ENCODE data around the gene OPCML.

The OPCML gene

DNA sequence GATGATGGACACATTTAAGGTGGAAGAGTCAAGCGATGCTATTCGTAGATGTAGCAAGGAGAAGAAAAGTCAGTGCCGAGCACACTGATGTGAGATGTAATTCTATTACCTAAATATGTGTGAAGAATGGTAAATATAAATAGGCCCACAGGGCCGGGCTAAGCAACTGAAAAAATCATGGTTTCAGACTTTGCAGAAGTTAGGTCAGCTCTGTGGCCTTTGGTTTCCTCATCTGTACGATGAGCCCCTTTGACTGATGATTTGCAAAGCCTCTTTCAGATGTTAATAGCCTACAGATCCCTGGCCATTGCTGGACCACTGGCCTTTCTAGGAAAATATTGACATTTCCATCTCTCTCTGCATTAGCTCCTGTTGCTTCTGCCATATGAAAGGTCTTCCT is 570.8 kb downstream of the OPCML start:
- Histone ChIP-seq H3K9me3 (no peaks in the 10 kb centered on the region), H3K36me3 (no peaks in the 10 kb centered on the region), H3K4me3 (ENCODE audit: low read depth in 1 of 2, low read length in 1 of 2) (no peak overlapping the region), H3K27me3 (no peaks in the 10 kb centered on the region), H3K4me1 (ENCODE audit: control insufficient read depth in 1 of 2, insufficient read depth in 1 of 2, low read depth in 1 of 2, low read length in 1 of 2) (no peaks in the 10 kb centered on the region), H3K27ac (no peak overlapping the region)
- TF ChIP-seq, protein P1, sequence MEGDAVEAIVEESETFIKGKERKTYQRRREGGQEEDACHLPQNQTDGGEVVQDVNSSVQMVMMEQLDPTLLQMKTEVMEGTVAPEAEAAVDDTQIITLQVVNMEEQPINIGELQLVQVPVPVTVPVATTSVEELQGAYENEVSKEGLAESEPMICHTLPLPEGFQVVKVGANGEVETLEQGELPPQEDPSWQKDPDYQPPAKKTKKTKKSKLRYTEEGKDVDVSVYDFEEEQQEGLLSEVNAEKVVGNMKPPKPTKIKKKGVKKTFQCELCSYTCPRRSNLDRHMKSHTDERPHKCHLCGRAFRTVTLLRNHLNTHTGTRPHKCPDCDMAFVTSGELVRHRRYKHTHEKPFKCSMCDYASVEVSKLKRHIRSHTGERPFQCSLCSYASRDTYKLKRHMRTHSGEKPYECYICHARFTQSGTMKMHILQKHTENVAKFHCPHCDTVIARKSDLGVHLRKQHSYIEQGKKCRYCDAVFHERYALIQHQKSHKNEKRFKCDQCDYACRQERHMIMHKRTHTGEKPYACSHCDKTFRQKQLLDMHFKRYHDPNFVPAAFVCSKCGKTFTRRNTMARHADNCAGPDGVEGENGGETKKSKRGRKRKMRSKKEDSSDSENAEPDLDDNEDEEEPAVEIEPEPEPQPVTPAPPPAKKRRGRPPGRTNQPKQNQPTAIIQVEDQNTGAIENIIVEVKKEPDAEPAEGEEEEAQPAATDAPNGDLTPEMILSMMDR (IDR thresholded peaks at IDR 0.05), result no peak

DNA sequence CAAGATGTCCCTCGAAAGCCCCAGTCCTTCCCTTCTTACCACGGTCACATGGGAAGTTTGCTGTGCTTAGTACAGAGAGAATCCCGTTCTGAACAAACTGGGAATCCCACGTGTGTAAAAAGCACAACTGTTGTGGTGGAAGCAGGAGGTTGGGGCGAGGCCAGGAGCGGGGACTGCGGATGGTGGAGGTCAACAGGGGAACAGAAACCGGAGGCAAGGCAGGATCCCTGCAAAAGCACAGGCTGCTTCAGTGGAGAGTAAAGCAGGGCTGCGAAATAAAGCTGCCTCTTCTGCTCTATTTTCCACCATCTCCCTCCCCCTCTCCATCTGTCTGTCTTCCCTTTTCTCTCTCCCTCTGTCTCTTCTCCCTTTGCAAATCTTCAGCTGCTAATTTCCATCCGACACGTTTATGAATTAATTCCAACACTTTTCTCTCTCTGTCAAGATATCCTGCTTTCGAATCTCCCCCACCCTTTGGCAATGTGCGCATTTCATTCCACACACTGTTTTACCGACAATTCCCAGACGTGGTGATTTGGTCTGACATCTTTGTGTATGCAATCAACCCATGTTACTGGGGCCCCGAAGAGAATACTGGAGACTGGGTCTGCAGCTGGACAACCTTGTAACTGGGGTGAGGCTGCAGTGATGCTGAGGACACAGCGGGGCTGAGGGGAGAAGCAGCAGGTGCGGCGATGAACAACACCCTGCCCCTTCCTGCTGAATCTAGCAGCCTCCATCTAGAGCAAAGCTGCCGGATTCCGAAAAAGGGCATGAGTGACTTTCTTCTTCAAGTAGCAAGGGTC is 571.8 kb downstream of the OPCML start:
- no peak overlapping the region for H3K27ac ChIP-seq
- H3K9me3 ChIP-seq, result no peaks in the 10 kb centered on the region
- H3K4me1 ChIP-seq (ENCODE audit: control insufficient read depth in 1 of 2, insufficient read depth in 1 of 2, low read depth in 1 of 2, low read length in 1 of 2), result no peaks in the 10 kb centered on the region
- H3K4me3 ChIP-seq (ENCODE audit: low read depth in 1 of 2, low read length in 1 of 2), result no peak overlapping the region
- H3K36me3 ChIP-seq, result no peaks in the 10 kb centered on the region
- H3K27me3 ChIP-seq, result no peaks in the 10 kb centered on the region
- TF ChIP-seq, protein P1 (IDR thresholded peaks at IDR 0.05), result no peak

DNA sequence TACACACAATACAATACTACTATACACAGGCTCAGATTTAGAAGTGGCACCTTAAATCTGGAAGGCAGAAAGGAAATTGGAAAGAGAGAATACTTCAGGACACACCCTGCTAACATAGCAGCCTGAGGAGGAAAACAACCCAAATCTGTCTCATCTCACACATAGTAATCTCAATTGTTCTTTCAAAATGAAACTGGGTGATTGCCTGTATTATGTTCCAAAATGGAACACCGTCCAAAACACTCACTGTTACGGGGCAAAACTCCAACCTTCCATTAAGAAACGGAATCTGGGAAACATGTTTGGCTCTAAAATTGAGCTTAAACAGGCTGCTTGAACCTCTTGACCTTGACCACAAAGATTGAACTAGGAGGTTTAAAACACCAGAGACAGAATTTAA is 572.6 kb downstream of the OPCML start:
- Histone ChIP-seq H3K27me3 (no peaks in the 10 kb centered on the region), H3K4me1 (ENCODE audit: control insufficient read depth in 1 of 2, insufficient read depth in 1 of 2, low read depth in 1 of 2, low read length in 1 of 2) (no peaks in the 10 kb centered on the region), H3K4me3 (ENCODE audit: low read depth in 1 of 2, low read length in 1 of 2) (no peak overlapping the region), H3K36me3 (no peaks in the 10 kb centered on the region), H3K27ac (no peak overlapping the region), H3K9me3 (no peaks in the 10 kb centered on the region)
- TF ChIP-seq, protein P1 (IDR thresholded peaks at IDR 0.05), result no peak

GRCh38 chr11:132957881-132958280 is 574.4 kb downstream of the OPCML start:
- H3K4me1 ChIP-seq (ENCODE audit: control insufficient read depth in 1 of 2, insufficient read depth in 1 of 2, low read depth in 1 of 2, low read length in 1 of 2), result no peaks in the 10 kb centered on the region
- no peaks in the 10 kb centered on the region for H3K27me3 ChIP-seq
- TF ChIP-seq, protein P1 (IDR thresholded peaks at IDR 0.05), result no peak
- H3K9me3 ChIP-seq, result no peaks in the 10 kb centered on the region
- no peak overlapping the region for H3K27ac ChIP-seq
- no peak overlapping the region for H3K4me3 ChIP-seq (ENCODE audit: low read depth in 1 of 2, low read length in 1 of 2)
- H3K36me3 ChIP-seq, result no peaks in the 10 kb centered on the region

DNA sequence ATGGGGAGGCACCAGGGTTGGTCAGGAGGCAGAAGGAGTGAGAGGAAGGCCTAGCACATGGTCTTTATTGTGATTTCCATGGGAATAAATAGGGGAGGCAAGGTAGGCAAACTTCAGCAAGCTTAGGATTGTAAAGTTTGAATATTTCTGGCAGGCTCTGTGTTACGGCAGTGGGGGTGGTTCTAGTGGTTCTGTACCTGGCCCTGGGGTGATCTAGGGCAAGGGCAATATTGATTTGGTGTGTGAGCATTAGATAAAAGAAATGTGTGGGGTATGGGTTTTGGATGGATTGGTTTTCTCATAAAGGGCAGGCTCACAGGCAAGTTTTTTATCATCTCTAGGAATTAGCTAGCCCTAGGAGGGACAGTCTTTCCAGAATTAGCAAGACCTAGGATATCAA is 584.0 kb downstream of the OPCML start:
- TF ChIP-seq, protein P1 (IDR thresholded peaks at IDR 0.05), result no peak
- Histone ChIP-seq H3K27ac (no peak overlapping the region), H3K4me3 (ENCODE audit: low read depth in 1 of 2, low read length in 1 of 2) (no peak overlapping the region), H3K4me1 (ENCODE audit: control insufficient read depth in 1 of 2, insufficient read depth in 1 of 2, low read depth in 1 of 2, low read length in 1 of 2) (no peaks in the 10 kb centered on the region), H3K9me3 (no peaks in the 10 kb centered on the region), H3K27me3 (peaks cover 28% of the 10 kb centered on the region), H3K36me3 (no peaks in the 10 kb centered on the region)
